GM12801 (cell line): ENCODE data around the gene CHERP.

ENCODE experiments used
- CTCF ChIP-seq: IDR thresholded peaks from one replicate; pipeline ENCODE4 v1.5.1; 2011; ENCODE audit warnings: control low read depth; ENCODE audit not compliant: insufficient read length; ENCODE audit errors: extremely low read depth

The CHERP gene

GRCh38 chr19:16519230-16519687 lies 23.0 kb downstream of the CHERP start:
- TF ChIP-seq CTCF = no peak

GRCh38 chr19:16518483-16519229 lies 23.6 kb downstream of the CHERP start:
- TF ChIP-seq CTCF = no peak

- no peak for TF ChIP-seq CTCF
These were observed 24.2 kb downstream of the CHERP start for GRCh38 chr19:16518061-16518460.

- no peak for TF ChIP-seq CTCF
These were observed 25.2 kb downstream of the CHERP start for GRCh38 chr19:16516923-16517610.

- no peak for TF ChIP-seq CTCF
These were observed 25.9 kb downstream of the CHERP start for GRCh38 chr19:16516381-16516780.

GRCh38 chr19:16514383-16515019 lies 27.7 kb downstream of the CHERP start:
- TF ChIP-seq CTCF = no peak
